Glutamatergic neuron (in vitro differentiated cells): ENCODE data around the gene COL16A1. TPM values are rescaled to one million over a fixed set of nuclear protein-coding genes. Genes with fewer than 3 reads are reported as not detected.

Experiments
- DNase-seq: peaks from one replicate; pipeline ENCODE4 v3.0.0; 2022
- H3K27ac Mint-ChIP-seq: one replicate; pipeline ENCODE4 v1.8.0; 2020; ENCODE audit warnings: mild to moderate bottlenecking, mixed read lengths, inconsistent platforms; ENCODE audit not compliant: unreplicated experiment
- H3K27me3 Mint-ChIP-seq: one replicate; pipeline ENCODE4 v1.8.0; 2020; ENCODE audit warnings: mild to moderate bottlenecking, moderate library complexity, mixed read lengths, inconsistent platforms; ENCODE audit not compliant: unreplicated experiment
- H3K36me3 Mint-ChIP-seq: one replicate; pipeline ENCODE4 v1.8.0; 2020; ENCODE audit warnings: mild to moderate bottlenecking, mixed read lengths, inconsistent platforms; ENCODE audit not compliant: unreplicated experiment
- H3K4me1 Mint-ChIP-seq: one replicate; pipeline ENCODE4 v1.8.0; 2020; ENCODE audit warnings: mild to moderate bottlenecking, low read depth, mixed read lengths, inconsistent platforms; ENCODE audit not compliant: unreplicated experiment
- H3K4me3 Mint-ChIP-seq: one replicate; pipeline ENCODE4 v1.8.0; 2020; ENCODE audit warnings: mild to moderate bottlenecking, mixed read lengths, inconsistent platforms; ENCODE audit not compliant: unreplicated experiment
- H3K9me3 Mint-ChIP-seq: one replicate; pipeline ENCODE4 v1.8.0; 2020; ENCODE audit warnings: mild to moderate bottlenecking, moderate library complexity, mixed read lengths, inconsistent platforms; ENCODE audit not compliant: unreplicated experiment
- long read RNA-seq: library from polyadenylated mRNA; unstranded; transcript quantifications from one replicate; pipeline ENCODE4 v2.0.0, GENCODE V29; 2020; ENCODE audit not compliant: unreplicated experiment
- total RNA-seq: library from RNA; stranded (reverse); fragmentation: NEBNext Ultra II Directional; extraction: Animal tissue kit (Norgen Biotek cat#: 25700); gene quantifications from one replicate; pipeline ENCODE4 v1.2.1, GENCODE V29; 2021; ENCODE audit not compliant: unreplicated experiment
- TF ChIP-seq, protein P1 (sequence below): fragments of 200-600 bp; sonication (generic); IDR thresholded peaks from one replicate; pipeline ENCODE4 v1.5.0; 2021; ENCODE audit not compliant: partially characterized antibody, unreplicated experiment

The COL16A1 gene
- total RNA-seq, result 52.2 TPM
- long read RNA-seq, partial matches to known transcripts, result 3 of 8 reads
- long read RNA-seq, other reads (novel, unspliced or antisense), result 5 of 8 reads

DNA sequence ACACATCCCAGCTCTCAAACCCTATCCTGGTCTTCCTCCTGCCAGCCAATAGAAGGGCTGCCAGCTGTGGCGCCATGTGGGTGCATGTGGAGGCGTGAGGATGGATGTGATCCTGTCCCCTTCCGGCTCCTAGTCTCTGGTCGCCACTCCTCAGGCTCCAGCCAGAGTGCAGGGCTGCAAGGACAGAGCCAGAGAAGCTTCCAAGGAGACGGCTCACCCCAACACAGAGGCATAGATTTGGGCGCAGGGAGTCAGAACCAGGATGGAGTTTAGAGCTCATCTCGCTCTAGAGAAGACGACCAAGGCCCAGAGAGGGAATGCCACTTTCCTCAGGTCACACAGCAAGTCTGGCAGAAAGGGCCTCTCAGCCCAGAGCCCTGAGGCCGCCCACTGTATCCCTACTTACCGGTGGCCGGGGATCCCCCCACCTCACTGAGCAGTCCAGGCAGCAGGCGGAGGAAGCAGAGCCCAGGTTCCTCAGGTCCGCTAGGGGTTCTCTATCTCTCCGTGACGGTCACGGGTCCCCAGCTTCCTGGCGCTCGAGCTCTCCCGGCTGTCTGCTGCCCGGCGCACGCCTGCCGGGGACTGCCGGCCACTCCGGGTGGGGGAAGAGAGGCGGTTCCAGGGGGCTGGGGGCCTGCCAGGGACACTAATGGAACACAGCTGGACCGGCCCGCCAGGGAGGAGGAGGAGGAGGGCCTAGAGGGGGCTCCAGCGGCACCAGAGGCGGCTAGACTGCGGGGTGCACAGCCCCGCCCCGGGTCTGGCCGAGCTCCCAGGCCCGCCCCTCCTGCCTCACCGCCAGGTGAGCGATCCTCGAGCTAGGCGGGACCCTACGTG lies at the start of gene COL16A1:
COL16A1 (minus strand) TSS at position 587 of the 840 bp plus-strand sequence. CDS start 1,824 bp downstream, outside the sequence.
- H3K4me3 Mint-ChIP-seq, result peak within 1 kb of the TSS; percentile 57
- peak within 1 kb of the TSS; percentile 17 for H3K27ac Mint-ChIP-seq
- no peaks in the 10 kb centered on the region for H3K36me3 Mint-ChIP-seq
- peaks cover 16% of the 10 kb centered on the region for H3K9me3 Mint-ChIP-seq
- H3K4me1 Mint-ChIP-seq, result peaks cover 30% of the 10 kb centered on the region
- peaks cover 19% of the 10 kb centered on the region for H3K27me3 Mint-ChIP-seq
- no peak for DNase-seq
- TF ChIP-seq, protein P1, sequence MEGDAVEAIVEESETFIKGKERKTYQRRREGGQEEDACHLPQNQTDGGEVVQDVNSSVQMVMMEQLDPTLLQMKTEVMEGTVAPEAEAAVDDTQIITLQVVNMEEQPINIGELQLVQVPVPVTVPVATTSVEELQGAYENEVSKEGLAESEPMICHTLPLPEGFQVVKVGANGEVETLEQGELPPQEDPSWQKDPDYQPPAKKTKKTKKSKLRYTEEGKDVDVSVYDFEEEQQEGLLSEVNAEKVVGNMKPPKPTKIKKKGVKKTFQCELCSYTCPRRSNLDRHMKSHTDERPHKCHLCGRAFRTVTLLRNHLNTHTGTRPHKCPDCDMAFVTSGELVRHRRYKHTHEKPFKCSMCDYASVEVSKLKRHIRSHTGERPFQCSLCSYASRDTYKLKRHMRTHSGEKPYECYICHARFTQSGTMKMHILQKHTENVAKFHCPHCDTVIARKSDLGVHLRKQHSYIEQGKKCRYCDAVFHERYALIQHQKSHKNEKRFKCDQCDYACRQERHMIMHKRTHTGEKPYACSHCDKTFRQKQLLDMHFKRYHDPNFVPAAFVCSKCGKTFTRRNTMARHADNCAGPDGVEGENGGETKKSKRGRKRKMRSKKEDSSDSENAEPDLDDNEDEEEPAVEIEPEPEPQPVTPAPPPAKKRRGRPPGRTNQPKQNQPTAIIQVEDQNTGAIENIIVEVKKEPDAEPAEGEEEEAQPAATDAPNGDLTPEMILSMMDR, result no peak

DNA sequence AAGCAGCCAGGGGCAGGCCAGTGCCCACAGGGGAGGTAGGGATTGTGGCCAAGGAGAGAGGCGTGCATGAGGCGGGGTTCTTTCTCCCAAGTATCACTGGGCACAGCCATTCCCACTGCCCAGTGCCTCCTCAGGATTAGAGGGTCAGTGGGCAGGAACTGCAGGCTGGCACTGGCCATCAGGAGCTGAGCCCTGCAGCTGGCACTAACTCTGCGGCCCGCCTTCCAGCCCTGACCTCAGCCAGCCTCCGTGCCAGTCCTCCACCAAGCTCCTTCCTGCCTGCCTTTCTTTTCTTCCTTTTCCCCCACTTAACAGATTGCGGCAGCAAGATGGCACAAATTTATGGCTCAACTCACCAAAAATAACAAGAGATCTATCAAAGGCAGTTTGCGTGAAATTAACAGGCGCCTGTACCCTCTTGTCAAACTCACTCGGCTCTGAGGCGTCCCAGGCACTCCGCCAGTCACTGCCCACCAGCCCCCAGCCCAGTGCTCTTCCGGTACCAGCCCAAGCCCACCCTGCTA lies 49.2 kb upstream of the COL16A1 start:
- H3K36me3 Mint-ChIP-seq, result no peaks in the 10 kb centered on the region
- no peak overlapping the region for H3K27ac Mint-ChIP-seq
- peaks cover 15% of the 10 kb centered on the region for H3K27me3 Mint-ChIP-seq
- H3K4me3 Mint-ChIP-seq, result no peak overlapping the region
- no peak for DNase-seq
- peaks cover 2% of the 10 kb centered on the region for H3K9me3 Mint-ChIP-seq
- H3K4me1 Mint-ChIP-seq, result peaks cover 17% of the 10 kb centered on the region
- TF ChIP-seq, protein P1, result no peak

DNA sequence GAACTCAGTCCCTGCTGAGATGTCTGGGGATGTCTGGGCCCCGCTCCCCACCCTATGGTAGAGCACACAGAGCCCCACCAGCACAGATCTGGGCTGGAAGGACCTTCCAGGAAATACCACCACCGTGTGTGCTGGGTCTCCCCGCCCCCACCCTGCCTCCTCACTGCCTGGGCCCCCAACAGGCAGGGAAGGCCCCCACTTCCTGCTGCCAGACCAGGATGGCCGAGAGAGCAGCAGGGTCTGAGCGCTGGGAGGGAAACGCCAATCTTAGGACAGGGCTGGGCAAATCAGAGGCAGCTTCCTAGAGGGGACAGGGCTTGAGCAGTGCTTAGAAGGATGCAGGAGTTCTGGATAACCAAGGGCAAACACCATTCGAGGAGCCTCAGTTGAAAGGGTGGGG lies 48.4 kb upstream of the COL16A1 start:
- Mint-ChIP-seq H3K36me3 (no peaks in the 10 kb centered on the region), H3K27me3 (peaks cover 16% of the 10 kb centered on the region), H3K9me3 (peaks cover 3% of the 10 kb centered on the region), H3K4me1 (peaks cover 13% of the 10 kb centered on the region), H3K27ac (peak overlapping the region; percentile 38), H3K4me3 (no peak overlapping the region)
- no peak for DNase-seq
- TF ChIP-seq, protein P1, result no peak

DNA sequence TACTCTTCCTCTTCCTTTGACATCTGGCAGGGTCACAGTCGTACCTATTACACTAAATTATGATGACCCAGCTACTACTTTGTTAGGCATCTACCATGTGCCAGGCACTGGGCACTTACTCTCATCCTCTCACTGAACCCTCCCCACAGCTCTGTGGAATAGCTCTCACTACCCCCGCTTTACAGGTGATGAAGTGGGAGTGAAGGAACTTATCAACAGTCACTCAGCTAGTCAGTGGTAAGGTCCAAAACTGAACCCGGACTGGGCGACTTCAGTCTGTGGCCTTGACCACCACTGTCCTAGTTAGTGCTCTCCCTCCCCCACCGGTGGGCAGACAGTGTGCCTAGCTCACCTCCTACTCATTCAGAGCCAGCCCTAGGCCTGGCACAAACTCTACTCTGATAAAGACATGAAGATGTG lies 48.0 kb upstream of the COL16A1 start:
- no peak overlapping the region for H3K27ac Mint-ChIP-seq

More for the DNA sequence above, 48.0 kb upstream of the COL16A1 start:
- Mint-ChIP-seq H3K9me3 (peaks cover 5% of the 10 kb centered on the region), H3K27me3 (peaks cover 17% of the 10 kb centered on the region), H3K4me1 (peaks cover 17% of the 10 kb centered on the region), H3K4me3 (no peak overlapping the region), H3K36me3 (no peaks in the 10 kb centered on the region)
- DNase-seq, result no peak
- TF ChIP-seq, protein P1, result no peak
